RKO (cell line): Measurements from ENCODE around the gene TCEA3.

Source experiments
- DNase-seq: peaks from one replicate; pipeline ENCODE4 v3.0.0-alpha.2; 2016; ENCODE audit warnings: low spot score

Gene TCEA3

DNA sequence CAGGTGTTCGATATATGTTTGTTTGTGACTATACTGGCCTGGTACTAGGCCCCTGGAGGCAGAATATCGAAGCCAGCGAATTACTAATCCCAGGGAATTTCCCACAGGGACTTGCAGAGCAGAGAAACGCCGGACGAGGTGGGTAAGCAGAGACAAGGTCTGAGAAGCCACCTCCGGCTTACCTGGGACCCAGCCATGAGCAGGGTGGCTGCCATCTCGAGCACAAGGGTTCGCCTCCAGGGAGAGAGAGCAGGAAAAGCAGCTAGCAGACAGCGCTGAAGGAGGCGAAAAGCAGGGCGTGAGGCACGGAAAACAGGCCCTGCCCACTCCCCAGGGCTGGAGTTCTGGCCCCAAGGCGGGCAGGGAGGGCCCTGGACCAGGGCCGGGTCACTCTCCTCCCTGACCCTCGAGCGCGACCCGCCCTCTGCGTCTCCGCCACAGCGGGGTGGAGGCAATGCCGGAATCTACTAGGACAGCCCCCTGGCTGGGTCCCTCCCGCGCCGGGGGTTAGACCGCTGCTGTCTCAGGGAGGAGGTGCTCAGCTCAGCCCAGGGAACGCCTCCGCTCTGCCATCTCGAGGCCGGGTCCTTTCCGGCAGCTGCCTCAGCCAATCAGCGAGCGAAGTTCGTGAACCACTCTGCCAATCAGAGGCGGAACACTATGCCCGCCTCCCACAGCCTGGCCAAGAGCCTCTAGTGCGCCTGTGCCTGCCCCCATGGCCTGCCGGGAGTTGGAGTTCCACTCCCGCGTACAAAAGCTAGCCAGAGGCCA lies 56.6 kb downstream of the TCEA3 start:
- DNase-seq = peak; percentile 99

DNA sequence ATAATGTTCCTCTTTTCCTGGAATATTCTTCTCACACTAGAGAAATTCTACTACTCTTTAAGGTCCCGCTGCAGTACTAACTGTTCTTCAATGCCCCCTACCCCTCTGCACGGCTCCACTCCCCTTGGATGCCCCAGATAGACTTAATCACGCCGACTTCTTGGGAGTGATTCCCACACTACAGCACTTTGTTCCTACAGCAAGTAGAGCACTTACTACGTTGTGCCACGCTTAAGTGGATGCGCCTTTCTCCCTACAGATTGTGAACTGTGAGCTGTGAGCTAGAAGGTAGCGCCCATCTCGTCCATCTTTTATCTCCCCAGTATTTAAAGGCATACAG lies 57.1 kb downstream of the TCEA3 start:
- peak; percentile 58 for DNase-seq

DNA sequence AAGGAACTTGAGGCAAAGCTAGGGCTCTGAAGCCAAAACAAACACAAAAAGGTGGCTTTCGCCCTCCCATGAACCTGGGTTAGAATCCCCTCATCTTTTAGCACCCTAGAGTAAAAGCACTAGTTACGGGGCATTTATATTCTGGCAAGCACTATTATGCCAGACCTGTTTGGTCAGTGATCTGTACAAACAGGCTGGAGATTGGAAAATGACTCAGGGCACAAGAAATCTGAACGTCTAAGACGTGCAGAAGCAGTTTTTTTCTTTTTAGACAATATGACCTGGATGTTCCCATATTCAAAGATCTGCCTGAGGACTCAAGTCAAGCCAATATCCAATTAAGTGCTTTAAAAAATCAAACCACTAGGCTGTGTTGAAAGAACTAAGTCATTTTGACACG lies 58.0 kb downstream of the TCEA3 start:
- peak; percentile 41 for DNase-seq

DNA sequence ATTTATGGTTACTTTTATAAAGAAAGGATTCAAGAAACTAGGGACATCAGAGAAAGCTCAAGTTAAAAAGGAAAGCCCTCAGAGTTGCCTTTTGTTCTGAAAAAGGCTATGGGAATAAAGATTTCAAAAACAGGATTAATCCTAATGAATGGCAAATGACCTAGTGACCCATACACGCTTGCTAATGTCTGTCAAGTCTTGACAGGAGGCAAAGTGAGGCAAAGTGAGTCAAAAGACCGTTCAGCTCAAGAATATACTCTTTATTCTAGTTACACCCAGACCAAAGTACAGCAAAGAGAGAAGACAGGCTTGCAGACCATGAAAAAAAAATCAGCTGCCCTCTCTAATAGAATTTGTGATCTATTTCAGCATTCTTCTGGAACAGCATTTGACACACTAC lies 58.4 kb downstream of the TCEA3 start:
- no peak for DNase-seq

DNA sequence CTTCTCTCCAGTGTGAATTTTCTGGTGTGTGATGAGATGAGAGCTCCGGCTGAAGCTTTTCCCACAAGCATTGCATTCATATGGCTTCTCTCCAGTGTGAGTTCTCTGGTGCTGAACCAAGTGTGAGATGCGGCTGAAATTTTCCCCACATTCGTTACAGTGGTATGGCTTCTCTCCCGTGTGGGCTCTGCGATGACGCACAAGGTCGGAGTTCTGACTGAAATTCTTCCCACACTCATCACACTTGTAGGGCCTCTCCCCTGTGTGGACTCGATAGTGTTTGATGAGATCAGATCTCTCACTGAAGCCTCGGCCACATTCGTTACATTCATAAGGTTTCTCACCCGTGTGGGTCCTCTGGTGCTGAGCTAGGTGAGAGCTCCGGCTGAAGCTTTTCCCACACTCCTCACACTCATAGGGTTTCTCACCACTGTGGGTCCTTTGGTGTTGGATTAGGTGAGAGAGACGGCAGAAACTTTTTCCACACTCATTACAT lies 62.3 kb downstream of the TCEA3 start:
- DNase-seq = no peak

DNA sequence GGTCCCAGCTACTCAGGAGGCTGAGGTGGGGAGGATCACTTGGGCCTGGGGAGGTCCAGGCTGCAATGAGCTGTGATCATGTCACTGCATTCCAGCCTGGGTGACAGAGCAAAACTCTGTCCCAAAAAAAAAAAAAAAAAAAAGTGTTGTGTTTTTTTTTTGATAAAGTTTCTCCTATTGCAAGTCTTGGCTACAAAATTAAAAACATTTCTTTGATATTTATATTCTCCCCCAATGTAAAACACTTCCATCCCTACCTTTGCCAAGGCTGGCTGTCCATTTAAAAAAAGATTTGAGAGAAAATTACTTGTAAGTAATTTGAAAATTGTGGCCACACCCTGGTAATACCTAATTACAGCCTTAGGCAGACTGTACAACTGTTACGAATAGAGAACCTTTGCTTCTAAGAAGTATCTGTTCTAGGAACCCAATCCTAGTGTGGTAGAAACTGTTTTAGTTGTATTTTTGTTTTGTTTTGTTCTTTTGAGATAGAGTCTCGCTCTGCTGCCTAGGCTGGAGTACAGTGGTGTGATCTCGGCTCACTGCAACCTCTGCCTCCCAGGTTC lies 66.2 kb downstream of the TCEA3 start:
- DNase-seq = no peak

DNA sequence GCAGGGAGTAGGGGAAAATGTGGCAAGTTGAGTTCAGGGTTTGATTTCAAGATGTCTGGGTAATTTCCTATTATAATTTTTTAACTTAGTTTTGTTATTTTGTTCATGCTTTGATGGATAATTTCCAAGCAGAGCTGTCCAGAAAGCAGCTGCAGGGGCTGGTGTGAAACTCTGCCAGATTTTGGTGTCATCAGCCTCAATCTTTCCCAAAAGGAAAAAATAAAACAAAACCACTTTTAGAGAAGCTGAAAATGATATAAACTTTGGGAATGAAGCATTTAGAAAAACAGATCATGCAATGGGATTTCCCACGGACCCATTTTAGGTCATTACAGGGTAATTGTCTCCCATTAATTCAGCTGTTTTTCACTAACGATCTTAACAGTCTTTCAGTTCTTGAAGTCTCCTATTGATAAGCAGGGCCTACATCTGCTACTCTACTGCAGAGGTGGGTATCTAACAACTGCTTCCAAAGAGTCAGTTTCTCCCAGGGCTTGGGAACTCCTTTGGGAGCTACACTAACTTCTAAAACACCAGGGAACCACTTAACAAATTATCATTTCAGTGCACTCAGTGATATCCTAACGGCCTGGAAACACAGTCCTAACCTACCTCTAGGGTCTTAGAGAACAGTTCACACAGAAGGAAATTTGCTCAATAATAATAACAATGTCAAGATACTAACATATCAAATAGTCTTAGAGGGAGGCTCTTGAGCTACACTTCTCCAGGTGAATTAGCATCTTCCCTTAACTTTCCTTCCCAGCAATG lies 67.2 kb downstream of the TCEA3 start:
- no peak for DNase-seq

DNA sequence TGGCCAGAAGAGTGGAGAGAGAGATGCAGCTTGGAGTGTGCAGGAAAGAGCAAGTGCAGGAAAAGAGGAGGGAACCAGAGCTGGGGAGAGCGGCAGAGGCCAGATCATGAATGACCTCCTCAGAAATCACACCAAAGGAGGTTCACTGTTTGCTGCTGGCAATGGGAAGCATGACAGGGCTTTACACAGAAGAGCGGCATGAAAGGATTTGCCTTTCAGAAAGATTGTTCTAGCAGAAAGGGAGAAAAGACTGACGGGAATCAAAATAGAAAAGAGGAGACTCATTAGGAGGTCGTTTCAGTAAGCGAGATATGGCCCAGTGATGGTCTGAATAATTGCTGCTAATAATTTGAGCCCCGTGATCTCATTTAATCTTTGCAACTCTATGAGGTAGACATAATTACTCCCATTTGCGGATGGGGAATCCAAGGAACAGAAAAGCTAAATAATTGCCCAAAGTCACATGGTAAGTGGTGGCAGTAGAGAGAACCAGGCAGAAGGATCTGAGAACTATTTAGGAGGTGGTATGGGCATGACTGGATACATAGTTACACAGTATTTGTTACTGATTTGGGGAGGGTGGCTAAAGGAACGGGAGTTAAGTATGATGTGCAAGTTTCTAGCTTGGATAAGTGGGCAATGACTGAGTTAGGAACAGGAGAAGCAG lies 67.9 kb downstream of the TCEA3 start:
- DNase-seq = no peak

DNA sequence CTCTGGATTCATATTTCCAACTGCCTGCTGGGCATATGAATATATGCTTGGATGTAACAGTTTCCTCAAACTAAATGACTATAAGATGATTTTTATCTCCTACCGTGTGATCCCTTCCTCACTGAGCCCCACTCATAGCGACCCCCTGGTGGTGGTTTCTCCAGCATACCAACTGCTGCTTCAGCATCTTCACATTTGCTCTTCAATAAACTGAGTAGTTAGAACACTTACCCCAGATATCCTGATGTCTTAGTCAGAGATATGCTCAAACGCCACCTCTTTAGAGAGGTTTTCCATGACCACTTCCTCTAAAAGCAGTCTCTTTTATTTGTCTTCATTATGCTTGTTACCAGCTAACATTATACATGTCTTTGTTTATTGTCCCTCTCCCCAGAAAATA lies 70.3 kb downstream of the TCEA3 start:
- peak; percentile 20 for DNase-seq

DNA sequence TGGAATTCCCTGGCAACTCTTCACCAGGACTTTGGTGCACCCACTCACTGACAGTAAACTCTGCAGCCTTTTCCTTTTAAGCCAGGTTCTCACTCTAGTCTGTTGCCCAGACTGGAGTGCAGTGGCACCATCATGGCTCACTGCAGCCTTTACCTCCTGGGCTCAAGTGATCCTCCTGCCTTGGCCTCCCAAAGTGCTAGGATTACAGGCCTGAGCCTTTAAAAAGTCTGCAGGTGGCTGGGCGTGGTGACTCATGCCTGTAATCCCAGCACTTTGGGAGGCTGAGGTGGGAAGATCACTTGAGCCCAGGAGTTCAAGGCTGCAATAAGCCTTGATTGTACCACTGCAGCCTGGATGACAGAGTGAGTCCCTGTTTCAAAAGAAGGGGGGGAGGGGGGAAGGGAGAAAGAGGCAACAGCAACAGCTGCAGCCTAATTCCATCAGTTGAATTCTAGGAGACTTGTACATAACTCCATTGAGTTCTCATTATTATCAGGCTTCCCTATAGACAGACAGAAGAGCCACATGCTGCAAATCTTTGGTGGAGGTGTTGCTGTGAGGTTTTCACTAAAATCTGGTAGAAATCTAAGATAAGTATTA lies 72.4 kb downstream of the TCEA3 start:
- no peak for DNase-seq

DNA sequence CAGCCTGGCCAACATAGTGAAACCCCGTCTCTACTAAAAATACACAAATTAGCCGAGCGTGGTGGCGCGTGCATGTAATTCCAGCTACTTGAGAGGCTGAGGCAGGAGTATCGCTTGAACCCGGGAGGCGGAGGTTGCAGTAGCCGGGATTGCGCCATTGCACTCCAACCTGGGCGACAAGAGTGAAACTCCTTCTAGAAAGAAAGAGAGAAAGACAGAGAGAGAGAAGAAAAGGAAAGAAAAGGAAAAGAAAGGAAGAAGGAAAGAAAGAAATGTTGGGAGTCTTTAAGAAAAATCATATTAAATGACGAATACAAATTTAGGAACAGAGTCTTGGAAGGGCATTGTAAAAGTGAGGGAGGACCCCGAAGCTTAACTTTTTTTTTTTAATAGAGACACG lies 78.6 kb downstream of the TCEA3 start:
- DNase-seq = no peak

DNA sequence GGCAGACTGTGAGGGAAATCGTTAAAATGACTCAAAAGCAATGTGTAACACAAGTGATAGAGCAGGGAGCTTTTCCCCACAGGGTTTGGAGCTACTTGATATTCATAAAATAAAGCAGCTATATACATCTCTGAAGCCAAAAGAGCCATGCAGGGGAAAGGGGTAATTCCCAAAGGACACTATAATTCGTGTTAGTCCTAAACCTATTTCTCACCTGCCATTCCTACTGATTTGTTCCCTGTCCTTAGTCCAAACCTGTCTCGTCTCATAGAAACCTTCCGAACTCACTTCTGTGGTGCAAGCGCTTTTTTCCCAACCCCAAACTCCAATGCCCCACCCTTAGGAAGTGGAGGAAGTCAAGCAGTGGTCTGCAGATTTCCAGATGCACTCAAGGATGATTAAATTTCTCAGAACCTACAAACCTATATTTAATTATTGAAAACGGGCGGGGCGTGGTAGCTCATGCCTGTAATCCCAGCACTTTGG lies 79.5 kb downstream of the TCEA3 start:
- no peak for DNase-seq

DNA sequence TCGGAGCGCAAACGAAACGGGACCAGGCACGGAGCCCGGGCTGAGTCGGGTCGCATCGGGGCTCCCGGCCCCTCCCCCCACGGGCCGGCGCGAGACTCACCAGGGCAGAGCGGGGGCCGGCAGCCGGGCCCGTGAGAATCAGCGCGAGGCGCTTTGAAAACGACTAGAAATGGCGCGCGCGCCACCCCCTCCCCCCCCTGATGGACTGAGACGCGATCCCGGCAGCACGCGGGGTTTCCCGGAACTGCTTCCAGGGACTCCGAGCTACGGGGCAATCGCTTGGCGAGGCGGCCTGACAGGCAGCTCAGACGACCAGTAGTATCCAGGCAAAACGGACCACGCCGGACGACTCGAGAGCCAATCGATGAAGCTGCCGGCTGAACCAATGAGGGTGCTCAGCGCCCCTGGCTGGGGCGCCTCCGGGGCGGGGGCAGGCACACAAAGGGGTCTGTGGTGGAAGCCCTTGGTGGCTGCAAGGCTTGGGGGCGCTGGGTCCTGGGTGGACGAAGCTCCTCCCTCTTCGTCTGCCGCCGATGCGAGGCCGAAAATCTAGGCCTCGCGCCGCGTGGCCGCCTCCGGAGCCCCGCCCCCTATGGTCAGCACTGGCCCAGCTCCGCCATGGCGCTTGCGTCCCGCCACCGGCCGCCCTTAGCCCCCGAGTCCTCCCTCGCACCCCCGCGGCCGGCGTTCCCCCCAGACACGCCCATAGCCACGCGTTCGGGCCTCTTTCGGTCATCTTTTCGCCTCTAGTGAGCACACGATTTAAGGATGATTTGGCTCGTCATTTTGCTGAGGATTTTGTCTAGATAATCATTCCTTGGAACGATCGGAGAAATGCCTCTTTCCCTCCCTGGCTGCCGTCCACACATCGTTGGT lies 80.2 kb downstream of the TCEA3 start, which contains the start of gene HNRNPR:
TSS of gene HNRNPR (minus strand) at position 174 of the 876 bp plus-strand sequence. CDS start 3,276 bp downstream, outside the sequence.
- DNase-seq = peak; percentile 100

DNA sequence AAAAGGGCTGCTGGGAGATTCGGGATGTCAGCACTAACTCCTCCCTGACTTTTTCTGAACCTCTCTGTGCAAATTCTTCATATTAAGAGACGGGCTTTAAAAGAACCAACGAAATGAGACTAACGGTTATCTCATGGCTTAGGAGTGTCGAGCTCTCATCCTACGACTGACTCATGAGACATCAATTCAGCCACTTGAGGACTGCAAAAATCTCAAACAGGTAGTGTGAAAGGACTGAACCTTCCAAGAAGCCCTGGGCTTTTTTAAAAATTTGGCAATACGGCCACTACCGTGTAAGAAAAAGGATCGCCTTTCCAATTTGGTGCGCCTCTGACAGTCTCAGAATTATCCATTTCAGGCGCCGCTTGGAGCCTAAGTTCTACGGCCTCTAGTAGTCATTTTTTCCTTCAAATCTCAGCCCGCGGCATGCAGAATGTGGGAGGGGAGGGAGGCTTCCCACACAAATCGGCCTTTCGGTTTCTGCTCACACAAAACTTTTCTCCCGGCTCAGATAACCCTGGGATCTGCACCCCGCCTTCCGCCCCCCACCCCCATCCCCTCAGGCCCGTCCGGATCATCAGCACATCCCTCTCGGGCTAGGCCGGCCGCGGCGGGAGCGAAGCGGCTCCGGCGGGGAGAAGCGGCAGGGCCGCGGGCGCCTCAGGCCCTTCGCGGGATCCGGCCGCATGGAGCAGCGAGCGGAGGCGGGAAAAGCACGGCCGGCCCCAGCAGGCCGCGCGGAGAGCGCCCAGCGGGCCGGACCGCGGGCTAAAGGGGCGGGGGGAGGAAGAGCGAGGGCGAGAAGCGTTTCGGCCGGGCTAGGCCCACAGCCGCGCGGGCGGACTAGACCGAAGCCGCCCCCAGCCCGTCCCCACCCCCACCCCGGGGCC lies 81.1 kb downstream of the TCEA3 start:
- DNase-seq = peak; percentile 94

DNA sequence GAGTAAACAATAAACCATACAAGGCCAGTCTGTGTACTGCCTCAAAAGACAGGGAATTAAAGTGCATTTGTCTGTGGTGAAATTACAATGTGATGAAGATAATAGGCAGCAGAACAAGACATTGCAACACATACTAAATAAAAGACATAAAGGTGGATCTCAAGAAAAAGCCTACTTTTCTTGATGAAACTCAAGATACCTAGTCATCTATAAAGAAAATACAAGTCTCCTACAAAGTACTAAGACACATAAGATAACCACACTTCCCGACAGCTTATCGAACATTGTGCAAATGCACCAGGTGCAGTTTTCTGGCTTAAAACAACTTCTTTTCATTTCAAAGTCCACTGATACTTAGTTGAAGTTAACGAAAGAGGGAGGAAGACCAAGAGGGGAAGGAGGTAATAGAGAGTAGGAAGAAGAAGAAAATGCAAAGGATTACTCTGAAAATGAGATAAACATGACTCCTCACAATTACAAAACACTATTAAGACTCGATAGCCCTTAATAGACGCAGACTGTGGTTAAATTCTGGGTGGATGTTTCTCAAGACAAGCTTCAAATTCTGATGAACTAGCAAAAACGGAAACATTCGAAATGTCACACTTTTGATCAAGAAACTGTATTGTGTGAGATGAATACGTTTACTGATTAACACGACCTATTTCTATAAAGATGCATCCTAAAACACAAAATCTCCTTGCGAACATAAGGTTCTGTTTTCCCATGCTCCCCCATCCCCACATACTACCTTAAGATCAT lies 82.4 kb downstream of the TCEA3 start:
- peak; percentile 19 for DNase-seq

DNA sequence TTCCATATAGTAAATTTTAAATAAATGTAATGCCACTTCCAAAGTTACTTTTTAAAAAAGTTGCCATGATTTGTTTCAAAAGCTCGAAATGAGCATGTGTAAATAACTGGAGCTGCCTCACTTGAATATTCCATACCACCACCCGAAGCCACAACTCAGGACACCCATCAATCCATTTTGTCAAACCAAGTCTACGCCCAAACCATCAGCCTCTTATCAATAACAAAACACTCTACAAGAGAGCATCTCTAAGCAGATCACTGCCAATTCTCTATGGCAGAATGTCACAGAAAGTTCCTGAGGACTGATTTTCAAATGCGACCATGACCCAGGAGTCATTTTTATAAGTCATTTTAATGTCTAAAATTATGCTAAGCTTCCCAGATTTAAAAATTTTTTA lies 84.9 kb downstream of the TCEA3 start:
- DNase-seq = no peak

DNA sequence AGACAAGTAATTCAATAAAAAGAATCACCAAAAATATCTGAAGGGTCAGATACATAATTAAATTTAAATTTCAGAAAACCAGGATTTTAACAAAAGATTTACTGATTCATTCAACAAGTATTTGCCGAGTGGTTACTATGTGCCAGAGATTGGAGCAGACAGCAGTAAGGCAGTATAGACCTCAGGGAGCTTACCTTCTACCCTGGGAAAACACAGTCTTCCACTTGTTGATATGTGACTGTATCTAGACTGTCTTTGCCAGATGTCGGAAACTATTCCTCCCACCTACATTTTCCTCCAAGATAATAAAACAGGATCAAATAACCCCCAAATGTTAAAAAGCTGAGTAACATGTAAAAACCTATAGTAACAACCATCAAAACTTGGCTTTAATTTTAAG lies 86.7 kb downstream of the TCEA3 start:
- DNase-seq = no peak

DNA sequence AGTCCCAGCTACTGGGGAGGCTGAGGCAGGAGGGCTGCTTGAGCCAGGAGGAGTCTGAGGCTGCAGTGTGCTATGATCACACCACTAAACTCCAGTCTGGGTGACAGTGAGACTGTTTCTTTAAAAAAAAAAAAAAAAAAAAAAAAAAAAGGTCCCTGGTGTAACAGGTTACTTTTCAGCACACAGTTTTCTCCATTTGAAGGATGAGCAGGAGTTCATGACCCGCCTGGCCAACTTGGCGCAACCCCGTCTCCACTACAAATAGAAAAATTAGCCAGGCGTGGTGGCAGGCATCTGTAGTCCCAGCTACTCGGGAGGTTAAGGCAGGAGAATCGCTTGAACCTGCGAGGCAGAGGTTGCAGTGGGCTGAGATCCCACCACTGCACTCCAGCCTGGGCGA lies 92.8 kb downstream of the TCEA3 start:
- no peak for DNase-seq
